HK-2 (cell line): Measurements from ENCODE around the gene KAT2A.

Experiments used
- DNase-seq: peaks from one replicate; pipeline ENCODE4 v3.0.0-alpha.2; 2018; ENCODE audit not compliant: unreplicated experiment

KAT2A gene

GRCh38 chr17:42135664-42136653 is 14.8 kb upstream of the KAT2A start:
- peak; percentile 62 for DNase-seq

GRCh38 chr17:42135151-42135550 is 14.0 kb upstream of the KAT2A start:
- no peak for DNase-seq

GRCh38 chr17:42133461-42134041 is 12.4 kb upstream of the KAT2A start:
- DNase-seq = no peak

DNA sequence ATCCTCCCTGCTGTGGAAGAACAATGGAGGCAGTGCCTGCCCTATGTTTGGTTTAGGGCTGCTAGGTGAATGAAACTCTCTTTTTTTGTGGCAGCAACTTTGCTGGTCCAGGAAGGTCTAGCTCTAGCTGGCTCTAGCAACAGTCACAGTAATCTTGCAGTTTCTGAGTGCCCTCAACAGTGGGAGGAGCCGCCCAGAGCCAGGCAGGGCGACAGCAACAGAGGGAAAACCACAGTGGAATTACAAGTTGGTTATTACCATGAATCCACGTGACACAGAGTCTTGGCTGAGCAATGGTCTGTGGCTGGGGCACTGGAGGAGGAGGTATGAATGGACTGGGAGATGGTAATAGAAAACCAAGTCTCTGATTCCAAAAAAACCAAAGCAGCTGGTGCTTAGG is 11.8 kb upstream of the KAT2A start:
- peak; percentile 80 for DNase-seq

DNA sequence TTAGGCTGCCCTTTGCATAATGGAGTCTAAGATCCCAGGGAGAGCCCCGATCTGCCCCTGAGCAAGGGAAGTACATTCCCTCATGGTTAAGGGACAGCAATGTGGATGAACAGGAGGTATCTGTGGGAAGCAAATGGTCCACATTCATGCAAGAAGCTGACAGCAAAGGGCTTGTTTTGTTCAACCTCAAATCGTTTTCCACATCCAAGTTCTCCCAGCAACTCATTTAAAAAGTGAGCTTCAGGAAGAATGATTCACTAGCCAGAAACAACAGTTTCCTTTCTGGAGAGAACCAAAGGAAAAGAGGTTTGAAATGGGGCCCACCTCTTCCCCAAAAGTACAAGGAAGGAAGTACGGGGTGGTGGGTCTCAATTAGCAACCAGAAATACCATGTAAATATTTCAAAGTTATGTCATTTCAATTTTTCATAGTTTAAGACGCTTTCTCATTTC is 10.8 kb upstream of the KAT2A start:
- DNase-seq = no peak

DNA sequence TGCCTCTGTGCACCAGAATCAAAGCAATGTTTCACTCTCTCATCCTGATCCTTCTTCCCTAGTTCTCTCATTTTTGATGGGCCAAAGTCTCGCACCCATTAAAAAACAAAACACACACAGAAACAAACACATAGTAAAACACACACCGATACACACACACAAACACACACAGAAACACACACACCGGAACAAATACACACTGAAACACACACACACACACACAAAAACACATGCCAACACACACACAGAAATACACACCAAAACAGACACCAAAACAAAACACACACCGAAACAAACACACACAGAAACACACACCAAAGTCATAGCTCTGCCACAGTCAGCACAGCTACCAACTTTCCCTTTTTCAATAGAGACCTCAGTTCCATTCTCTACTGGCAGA is 10.1 kb upstream of the KAT2A start:
- no peak for DNase-seq

DNA sequence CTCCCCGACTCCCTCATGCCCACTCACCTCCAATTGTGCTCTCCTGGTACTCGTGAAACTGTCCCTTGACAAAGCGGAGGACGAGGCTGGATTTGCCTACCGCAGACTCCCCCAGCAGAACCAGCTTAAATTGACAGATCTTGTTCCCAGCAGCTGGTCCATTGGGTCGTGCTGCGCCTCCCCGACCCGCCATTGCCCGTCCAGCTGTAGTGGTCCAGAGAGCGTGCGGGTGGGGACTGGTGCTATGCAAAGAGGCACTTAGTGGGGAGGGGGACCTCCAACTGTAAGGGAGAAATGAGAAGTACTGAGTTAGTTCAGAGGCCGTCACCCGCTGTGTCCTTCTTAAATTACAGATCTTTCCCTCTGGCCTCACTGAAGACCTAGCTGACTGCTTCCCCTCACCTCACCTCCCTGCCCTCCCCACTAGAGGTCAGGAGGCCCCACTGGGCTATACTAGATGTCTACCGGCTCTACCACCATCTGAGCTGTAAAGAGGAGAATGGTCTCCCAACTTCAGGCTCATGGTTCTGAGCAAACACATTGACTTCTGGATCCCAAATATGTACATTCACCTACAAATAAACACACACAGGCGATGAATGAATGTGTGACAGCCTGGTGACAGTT is 9.3 kb upstream of the KAT2A start:
- DNase-seq = no peak

DNA sequence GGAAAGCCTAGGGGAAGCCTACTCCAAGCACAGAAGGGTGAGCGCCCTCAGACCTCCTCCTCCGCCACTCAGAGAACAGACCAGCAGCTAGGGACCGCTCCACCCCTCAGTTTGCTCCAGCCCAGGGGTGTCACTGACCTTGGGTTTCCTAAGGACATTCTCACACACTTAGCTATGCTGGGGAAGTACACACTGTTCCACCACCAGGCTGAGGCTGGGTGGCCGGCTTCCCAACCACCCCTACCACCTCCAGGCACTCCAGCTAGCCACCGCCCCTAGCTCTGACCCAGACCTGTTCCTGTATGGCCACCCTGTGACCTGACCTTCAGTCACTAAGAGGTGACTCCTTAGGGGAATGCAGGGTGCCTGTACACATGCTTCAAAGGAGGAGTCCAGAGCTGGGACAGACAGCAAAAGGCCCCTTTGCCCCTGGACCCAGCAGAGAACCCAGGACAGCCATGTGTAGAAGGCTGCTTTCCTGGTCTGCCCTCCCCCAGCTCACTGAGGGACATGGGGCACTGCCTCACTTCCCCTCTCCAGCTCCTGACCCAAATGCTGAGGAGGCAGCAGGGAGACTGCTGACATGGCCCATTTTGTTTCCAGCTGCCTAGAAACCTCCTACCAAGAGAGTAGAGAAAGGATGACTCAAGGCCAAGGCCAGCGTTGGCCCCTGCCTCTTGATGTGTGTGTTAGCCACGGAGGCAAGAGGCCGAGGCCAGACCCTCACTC is 8.1 kb upstream of the KAT2A start:
- no peak for DNase-seq

- no peak for DNase-seq
Measured at GRCh38 chr17:42127414-42127813, 6.2 kb upstream of the KAT2A start.

- no peak for DNase-seq
Measured at GRCh38 chr17:42126836-42127235, 5.7 kb upstream of the KAT2A start.

- DNase-seq = no peak
Measured at GRCh38 chr17:42125565-42125964, 4.4 kb upstream of the KAT2A start.

DNA sequence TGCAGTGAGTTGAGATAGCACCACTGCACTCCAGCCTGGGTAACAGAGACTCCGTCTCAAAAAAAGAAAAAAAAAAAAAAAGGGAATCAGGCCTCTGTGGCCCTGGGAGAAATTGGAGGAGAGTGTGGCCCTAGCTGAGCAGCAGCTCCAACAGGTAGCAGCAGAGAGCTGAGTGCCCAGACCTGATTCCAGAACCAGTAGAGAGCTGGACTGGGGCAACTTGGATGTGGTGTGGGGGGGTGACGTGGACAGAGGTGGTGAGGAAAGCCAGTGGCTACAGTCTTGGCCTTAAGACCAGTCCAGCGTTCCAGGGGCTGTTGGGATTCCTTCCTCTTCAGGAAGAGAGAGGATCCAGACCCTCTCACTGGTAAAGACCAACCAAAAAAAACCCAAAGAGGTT is 3.1 kb upstream of the KAT2A start:
- DNase-seq = no peak

DNA sequence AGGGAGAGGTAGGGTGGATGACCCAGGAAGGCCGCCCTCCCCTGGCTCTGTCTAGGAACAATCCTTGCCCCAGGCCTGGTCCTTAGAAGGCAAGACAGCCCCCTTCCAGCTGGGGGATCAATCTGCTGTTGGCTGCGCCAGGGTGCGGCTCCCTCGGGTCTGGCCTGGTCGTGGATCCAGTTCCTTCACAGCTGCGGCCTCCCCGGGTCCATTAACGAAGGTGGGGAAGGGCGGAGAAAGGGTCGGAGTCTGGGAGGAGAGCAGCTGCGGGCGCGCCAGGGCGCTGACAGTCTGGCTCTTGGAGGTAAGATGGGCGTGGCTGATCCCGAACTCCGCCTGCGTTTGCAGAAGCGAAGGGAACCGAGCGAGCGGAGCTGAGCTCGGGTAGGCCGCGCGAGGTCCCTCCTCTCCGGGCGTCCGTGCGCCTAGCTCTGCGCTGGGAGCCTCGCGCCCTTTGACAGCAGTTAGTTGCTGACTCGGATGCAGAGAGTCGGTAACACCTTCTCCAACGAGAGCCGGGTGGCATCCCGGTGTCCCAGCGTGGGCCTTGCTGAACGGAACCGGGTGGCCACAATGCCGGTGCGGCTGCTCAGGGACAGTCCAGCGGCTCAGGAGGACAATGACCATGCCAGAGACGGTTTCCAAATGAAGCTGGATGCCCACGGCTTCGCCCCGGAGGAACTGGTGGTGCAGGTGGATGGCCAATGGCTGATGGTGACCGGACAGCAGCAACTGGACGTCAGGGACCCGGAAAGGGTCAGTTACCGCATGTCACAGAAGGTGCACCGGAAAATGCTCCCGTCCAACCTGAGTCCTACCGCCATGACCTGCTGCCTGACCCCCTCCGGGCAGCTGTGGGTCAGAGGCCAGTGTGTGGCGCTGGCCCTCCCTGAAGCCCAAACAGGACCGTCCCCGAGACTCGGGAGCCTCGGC is 1.5 kb upstream of the KAT2A start, which contains the start of gene HSPB9:
TSS of gene HSPB9 (plus strand) at position 434 of the 933 bp plus-strand sequence. CDS start at position 481, 47 bp downstream.
- no peak for DNase-seq

DNA sequence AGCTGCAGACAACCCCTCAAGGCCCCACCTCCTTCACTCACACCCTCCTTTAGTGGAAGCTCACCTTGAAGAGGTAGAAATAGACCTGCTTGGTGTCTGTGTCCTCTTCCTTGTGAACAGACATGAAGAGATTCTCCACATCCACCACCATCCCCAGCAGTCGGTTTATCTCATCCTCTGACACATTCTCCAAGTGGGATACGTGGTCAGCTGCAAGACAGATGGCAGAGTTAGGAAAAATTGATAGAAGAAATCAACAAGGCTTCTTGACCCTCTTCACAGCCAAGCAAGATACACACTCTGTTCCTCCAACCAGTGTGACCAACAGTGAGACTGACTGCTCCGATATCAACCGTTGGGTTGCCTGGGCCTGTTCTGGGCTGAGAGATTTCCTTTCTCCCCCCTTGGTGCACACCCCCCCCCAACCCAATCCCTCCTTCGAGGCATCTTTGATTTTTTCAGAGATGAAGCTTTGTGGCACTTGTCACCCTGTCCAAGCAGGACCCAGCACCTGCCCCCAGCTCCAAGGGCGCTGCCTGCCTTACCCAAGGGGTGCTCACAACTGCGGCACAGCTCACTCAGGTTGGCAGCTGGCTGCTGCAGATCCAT is 902 bp downstream of the KAT2A start:
- no peak for DNase-seq

DNA sequence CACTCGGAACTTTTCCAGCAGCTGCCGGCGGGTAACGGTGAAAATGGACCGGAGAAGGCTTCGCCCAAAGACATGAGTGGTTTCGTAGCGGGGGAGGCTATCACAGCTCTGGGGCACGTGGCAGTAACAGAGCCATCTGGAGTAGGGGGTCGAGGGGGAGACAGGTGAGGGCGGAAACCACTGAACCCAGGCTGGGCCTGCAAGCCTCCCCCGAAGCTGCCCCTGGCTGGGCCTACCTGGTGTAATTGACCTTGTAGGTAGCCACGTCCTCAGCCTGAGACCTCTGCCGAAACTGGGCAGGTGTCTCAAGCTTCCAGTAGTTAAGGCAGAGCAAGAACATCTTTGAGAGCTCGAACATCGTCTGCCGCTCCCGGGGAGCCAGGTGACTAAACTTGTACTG is 1.9 kb downstream of the KAT2A start:
- DNase-seq = no peak

DNA sequence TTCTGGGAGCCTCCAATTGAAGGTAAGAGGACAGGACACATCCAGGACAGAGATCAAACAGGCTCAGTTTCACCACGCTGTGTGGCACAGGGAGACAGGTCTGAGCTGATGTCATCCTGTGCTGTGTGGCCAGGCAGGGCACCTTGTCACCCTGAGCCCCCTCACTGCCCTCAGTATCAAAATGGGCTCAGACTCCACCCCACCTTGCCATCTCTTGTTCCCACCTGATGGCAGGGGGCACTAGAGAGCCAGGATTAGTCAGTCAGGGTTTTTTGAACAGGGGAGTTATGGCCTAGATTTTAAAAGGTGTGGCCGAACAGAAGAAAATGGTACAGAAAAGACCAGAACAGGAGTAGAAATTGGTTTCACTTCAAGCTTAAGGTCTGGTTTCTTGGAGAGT is 2.6 kb downstream of the KAT2A start:
- peak; percentile 31 for DNase-seq

- DNase-seq = no peak
Measured at GRCh38 chr17:42118126-42118510, 3.0 kb downstream of the KAT2A start.

GRCh38 chr17:42117397-42118125 is 3.6 kb downstream of the KAT2A start:
- no peak for DNase-seq

- peak; percentile 63 for DNase-seq
Measured at GRCh38 chr17:42116705-42117396, 4.3 kb downstream of the KAT2A start.
